Activated effector memory CD4-positive, alpha-beta T cell treated with anti-CD3 and anti-CD28 coated beads, Interleukin-2, amount 50 U/mL, for 16 hours (primary cell): ENCODE measurements around the gene ARL8B.
"Not testable (repeated sequence)": the region's sequence is repeated elsewhere in the genome, so short reads cannot be mapped to it uniquely, and the experiment has no call there.

ENCODE experiments used
- DNase-seq: peaks from one replicate; pipeline ENCODE4 v3.0.0-alpha.2; 2020

The ARL8B gene

DNA sequence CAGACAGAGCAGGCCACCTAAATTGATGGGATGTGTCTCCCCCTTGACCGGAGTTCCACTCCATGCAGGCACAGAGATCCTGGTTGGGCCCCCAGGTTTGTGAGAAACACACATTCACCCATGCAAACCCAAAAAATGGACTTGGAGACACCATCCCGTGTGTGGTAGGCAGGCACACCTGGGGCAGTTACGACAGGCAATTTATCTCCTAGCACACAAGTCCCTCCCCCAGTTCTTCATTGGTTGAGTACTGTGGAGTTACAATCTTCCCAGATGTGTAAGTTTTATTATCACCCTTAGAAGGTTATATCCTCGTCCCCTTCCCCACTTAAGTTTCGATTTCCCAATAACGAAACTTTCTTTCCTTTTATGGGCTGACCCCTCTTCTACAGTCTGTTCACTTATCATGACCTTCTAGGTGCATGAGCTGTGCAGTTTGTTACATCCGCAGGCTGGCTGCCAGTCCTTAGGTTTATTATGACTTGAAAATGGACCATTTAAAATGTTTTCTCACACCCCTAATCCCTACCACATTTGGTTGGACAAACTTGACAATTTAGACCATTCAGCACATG lies 27.3 kb downstream of the ARL8B start:
- DNase-seq = no peak

DNA sequence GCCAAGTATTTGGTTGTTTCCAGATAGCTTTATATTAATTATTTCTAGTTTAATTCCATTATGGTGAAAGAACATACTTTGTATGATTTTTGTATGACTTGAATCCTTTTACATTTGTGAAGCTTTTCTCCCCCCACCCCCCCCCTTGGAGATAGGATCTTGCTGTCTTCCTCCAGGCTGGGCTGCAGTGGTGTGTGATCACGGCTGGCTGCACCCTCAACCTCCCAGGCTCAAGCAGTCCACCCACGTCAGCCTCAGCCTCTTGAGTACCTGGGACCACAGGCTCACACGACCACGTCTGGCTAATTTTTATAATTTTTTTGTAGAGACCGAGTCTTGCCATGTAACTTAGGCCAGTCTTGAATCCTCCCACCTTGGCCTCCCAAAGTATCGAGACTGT lies 29.5 kb downstream of the ARL8B start:
- DNase-seq = no peak

DNA sequence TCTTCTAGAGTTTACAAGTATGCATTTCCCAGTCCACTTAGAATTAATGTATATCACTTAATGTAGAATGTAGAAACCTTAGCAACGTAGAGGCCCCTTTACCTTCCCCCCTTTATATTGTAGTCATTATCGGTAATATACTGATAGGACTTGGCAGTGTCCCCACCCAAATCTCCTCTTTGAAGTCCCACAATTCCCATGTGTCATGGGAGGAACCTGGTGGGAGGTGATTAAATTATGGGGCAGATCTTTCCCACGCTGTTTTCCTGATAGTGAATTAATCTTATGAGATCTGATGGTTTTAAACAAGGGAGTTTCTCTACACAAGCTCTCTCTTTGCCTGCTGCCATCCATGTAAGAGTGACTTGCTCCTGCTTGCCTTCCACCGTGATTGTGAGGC lies 31.0 kb downstream of the ARL8B start:
- no peak for DNase-seq

DNA sequence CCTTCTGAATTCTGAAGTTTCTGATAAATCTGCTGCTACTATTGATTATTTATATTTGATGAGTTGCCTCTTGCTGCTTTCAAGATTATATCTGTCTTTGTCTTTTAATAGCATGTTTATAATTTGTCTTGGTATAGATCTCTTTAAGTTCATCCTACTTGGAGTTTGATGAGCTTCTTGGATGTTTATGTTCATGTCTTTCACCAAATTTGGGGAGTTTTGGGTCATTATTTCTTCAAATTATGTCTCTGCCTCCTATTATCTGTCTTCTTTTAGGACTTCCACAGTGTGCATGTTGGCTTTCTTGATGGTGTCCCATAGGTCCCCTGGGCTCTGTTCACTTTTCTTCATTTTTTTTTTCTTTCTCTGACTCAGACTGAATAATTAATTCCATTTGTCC lies 33.1 kb downstream of the ARL8B start:
- DNase-seq = no peak

DNA sequence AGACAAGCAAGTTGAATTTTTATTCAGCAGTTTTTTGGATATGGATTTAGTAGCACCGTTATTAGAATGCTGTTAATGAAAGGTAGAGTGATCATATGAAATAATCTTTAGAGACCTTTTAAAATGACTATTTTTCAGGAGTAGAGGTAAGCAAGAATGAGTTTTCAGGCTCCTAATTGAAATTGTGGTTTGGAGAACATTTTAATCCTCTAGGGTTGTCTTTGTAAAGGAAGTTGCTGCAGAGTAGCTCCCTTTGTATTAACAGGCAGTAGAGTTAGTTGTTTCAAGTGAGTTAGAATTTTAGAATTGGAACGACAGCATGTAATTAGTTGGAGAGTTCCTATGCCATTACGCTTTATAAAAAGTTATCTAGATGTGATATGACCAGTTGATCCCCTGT lies 38.2 kb downstream of the ARL8B start:
- DNase-seq = no peak

DNA sequence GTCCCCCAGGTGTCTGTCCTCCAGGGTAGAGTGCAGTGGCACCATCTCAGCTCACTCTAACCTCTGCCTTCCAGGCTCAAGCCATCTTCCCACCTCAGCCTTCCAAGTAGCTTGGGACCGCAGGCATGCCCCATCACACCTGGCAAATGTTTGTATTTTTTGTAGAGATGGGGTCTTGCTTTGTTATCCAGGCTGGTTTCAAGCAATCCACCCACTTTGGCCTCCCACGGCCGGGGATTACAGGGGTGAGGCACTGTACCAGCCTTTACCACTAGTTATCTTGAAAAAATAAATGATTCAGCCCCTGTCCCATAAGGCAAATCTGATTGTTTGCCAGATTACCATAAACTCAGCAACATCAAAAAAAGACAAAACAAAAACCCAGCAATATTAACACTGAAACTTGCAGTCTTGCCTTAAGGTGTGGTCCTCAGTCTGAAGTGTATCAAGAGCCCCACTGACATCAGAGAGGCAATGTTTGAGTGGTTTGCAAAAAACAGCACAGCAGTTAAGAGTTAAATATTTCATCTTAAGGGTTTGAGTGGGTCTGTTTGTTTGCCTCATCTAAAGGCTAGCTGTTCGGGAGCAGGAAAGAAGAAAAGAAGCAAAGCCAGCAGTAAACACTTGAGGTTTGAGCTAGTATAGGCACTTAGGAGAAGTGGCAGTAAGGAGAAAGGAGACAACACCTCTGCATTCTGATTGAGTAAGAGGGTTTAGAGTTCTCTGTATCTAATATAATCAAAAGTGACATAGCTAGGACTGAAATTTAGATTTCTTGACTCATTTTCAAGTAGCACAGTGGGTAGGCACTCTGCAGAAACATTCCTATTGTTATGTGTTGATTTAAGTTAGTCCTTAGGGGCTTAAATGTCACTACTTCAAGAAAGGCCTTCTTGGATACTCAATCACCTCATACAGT lies 39.1 kb downstream of the ARL8B start:
- DNase-seq = no peak

DNA sequence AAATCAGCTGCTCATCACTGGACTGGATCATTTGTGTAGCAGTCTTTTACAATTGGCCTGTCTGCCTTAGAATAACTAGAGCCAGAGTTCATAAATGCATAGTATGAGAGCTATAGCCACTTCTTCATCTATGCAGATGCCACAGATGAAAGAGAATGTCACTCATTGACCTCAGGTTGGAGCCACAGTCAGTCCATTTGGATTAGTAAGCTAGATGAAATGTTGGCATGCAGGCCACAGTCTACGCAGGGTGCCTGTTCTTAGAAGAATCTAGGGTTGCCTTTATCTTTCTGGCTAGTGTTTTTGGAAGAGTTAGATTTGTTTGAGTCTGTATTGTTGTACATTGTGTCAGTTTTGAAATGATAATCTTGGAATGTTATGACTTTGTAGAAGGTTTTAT lies 40.0 kb downstream of the ARL8B start:
- DNase-seq = no peak

DNA sequence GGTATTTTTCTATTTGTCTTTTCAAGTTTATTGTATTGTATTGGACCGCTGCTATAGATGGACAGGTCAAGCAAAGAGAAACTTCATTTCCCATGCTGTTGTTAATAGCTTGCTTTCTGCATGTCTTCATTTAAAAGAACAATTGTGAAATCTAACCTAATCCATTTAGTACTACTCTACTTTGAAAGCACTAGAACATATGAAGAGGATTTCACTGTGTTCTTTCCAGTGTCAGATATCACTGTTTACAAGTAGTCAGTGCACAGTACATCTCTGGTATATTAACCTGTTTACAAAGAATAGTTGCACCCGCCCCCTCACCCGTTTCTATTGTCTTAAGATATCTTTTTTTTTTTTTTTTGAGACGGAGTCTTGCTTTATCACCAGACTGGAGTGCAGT lies 43.6 kb downstream of the ARL8B start:
- DNase-seq = no peak

DNA sequence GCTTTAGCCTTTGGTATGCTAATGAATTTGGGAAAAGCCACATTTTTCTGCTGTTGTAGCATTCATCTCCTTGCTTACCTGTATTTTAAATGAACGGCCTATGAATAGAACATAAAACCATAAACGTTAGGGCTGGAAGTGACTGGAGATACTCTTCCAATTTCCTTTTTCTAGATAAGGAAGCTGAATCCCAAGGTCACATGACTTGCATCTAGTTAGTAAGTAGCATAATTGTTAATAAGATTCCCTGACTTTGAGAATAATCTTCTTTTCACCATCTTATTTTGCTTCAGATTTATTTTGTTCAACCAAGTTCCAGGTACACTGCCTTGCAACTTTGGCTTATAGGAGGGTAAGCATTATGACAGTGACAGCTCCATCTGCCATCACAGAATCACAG lies 44.8 kb downstream of the ARL8B start:
- no peak for DNase-seq

DNA sequence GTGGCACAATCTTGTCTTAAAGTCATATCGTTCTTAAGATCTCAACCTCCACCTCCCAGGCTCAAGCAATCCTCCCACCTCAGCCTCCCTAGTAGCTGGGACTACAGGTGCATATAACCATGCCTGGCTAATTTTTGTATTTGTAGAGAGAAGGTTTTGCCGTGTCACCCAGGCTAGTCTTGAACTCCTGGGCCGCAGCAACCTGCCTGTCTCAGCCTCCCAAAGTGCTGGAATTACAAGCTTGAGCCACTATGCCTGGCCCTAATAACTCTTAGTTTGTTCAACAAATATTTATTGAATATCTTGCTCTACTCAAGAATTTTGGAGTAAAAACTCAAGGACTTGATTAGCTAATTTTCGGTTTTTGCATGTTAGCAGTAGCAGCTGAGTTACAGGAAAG lies 46.0 kb downstream of the ARL8B start:
- no peak for DNase-seq

DNA sequence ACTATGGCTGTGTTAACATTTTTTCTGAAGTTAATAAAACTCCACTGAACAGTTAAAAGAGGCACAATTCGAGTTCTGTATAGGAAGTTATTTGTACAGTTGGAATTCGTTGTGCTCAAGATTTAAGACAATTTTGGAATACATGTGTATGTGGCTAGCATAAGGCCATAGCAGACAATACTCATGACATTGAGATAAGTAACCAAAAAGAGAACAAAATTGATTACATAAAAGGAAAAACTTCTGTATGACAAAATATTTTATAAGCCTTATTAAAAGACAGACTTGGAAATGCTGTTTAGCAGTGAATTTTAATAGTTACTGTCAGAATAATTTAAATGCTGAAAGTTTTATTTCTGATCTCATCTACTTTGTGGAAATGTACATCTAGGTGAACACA lies 47.7 kb downstream of the ARL8B start:
- no peak for DNase-seq

DNA sequence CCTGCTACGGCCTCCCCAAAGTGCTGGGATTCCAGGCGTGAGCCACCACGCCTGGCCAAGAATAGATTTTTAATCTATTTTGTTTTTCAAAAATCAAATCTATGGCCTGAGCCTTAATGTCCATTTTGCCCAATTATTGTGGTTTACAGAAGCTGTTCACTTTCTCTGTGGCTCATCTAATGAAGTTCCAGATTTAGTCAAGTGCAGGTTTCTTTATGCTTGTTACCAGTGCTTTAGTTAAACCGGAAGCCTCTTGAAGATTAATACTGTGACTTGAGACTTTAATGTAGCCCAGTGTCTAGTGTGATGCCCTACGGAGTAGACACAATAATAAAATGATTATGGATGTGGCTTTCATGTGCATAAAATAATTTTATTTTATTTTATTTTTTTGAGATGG lies 48.9 kb downstream of the ARL8B start:
- DNase-seq = no peak

DNA sequence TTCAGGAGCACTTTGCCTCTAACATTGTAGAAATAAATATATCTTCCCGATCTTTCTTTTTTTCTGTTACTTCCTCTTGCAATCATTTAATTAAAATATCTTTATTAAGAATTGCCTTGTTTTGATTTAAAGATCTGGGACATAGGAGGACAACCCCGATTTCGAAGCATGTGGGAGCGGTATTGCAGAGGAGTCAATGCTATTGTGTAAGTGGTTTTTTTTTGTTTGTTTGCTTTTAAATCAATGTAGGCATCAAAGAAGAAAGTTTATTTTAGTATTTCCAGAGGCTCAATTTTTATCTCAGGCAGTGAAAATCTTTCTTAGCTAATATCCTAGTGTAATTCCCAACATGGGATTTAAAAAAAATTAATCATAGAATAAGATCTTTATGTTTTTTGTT lies 49.9 kb downstream of the ARL8B start:
- no peak for DNase-seq

DNA sequence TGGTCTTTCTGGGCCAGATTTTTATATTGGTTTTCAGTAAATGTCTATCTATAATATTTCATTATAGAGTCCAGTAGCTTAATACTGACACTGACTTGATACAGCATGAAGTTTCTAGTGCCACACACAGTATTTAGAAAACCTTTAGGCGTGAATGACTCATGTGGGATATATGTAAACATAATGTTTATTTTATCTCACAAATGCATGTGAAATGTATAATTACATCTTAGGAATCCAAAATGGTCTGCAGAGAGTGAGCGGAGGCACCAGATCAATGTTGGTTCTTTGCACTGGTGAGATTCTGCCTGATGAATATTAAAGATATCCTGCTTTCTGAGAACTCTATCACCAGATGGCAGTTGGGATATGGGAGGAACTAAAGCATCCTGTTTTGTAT lies 56.9 kb downstream of the ARL8B start:
- DNase-seq = not testable (repeated sequence)

DNA sequence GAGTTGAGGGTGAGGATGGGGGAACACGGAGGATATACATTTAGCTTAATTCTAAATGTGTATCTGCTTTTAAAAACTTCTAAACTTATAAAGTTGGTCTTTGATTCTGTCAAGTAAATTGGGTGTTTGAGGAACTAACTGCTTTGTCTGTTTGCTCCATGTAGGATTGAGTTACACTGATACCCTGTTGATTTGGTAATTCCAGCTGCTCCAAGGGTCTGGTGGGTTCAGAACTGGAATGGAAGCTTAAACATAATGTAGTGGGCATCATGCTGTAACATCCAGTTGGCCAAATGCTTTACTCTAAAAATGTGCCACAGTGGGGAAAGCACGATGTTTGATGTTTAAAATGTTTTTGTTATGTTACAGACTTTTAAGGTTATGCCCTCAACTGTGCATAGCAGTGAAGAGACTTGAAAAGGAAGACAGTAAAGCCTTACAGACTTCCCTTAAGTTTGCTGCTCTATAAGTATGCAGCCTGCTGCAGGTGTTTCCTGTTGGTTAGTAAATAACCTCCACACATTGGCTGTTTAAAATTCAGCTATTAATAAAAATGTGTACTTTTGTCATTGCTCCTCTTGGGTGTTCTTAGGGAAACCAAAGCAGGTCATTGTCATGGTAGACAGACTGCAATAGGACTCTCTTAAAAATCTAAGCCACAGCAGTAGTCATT lies 59.5 kb downstream of the ARL8B start:
- no peak for DNase-seq

DNA sequence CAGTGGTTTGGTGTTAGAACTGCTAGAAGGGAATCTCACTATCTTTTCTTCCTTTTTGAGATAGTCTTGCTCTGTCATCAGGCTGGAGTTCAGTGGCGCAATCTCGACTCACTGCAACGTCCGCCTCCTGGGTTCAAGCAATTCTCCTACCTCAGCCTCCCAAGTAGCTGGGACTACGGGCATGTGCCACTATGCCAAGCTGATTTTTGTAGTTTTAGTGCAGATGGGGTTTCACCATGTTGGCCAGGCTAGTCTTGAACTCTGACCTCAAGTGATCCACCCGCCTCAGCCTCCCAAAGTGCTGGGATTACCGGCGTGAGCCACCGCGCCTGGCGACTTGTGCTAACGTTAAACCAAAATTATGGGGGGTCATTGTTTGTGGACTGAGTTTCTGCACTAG lies 61.6 kb downstream of the ARL8B start:
- not testable (repeated sequence) for DNase-seq

DNA sequence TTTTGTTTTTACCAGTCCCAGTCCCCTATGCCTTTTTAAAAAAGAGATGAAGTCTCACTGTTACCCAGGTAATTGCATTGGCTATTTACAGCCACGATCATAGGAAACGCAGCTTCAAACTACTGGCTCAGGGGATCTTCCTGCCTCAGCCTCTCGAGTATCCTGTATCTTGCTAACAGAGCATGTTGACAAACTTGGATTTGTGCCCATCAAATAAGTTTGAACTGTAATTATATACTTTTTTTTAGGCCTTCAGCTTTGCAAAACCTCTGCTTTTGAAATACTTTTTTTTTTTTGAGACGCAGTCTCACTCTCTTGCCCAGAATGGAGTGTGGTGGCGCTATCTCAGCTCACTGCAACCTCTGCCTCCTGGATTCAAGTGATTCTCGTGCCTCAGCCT lies 62.4 kb downstream of the ARL8B start:
- no peak for DNase-seq

DNA sequence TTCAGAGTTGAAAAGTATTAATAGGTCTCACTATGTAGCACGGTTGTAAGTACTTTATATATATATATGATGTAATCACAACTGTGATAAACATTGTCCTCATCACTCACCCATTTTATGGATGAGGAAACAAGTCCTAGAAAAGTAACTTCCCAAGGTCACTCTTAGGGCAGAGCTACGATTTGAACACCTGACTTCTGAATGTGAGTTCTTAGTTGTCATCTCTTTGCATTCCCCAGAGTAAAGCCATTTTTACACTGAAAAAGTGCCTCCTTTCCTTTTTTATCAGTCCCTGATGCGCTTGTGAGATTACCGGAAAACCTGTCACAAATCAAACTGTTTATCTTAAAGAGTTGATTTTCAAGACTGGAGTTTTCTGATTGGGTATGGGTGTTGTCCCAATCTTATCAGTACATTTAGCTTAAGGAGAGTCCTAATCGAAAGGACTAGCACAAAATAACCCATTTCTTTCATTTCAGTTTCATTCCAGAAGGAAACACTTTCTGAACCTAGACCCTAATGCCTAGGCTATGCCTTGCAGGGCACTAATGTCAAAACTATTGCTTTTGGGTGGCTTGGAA lies 63.1 kb downstream of the ARL8B start:
- DNase-seq = no peak

DNA sequence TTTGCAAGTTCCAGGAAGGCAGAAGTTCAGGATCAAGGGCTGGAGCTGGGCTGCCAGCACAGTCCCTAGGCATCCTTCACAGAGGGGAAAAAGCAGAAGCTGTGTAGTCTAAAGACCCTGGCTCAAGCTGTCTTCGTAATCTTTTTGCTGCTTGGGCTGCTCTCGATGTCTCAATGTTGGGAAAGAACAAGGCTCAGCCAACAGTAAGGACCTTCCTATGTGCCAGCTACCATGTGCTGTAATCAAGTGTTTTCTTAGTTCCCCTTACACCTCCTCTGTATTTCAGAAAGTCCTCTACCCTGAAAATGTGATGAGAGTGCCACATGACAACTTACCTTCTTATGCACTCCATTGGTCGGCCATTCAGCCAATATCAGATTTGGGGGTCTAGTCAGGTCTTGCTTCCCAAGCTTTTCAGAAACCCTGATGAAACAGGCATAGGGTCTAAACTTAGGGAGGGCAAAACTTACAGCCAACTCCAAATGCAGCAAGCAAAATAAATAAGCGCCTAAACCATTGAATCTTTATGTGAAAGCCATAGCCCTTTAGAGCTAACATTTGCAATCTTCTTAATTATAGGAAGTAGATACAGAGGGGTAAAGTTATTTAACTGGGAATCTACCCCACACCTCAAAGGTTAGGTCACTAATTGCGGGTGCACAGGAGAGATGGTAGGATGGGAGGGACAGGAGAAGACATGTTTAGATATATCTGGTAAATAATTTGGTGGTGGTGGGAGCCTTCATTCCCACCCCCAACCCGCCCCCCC lies 64.2 kb downstream of the ARL8B start:
- DNase-seq = no peak

DNA sequence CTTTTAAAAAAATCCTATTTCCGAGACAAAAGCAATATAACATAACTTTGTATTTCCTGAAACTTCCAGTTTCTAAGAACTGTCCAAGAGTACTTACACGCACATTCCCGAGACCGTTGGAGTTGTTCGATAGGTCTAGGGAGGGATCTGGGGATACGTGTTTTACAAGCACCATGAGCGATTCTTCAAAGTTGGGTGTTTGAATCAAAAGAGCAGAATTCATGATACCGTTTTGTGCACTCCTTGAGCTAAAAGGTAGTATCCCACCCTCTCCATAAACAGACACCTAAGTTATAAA lies 64.7 kb downstream of the ARL8B start:
- DNase-seq = no peak

DNA sequence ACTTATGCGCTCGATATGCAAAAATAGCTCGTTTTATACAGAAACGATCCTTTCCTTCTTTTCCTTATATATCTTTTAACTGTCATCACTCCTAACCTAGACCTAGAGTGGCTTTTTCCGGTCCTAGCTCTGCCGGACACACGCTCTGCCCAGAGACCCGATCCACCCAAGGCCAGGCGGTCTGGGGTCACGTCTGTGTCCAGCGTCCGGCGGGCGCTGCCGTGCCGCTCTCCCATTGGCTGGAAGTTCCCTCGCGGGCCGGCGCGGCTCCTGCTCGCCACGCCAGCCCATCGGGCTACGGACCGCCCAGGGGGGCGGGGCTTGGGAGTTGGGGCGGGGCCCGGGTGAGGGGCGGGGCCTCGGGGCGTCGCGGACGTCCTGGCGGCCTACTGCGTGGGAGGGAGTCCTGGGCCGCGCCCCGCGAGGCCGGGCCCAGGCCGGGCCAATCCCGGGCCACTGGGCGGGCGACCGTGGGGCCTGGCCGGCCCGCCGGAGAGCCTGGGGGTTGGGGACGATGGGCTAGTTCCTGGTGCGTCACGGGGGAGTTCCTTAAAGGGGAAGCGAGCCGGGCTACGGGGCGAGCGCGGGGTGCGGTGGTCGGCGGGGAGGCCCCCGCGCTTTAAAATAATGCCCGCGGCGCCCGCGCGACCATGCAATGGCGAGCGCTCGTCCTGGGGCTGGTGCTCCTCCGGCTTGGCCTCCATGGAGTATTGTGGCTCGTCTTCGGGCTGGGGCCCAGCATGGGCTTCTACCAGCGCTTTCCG lies 65.2 kb downstream of the ARL8B start, which contains the start of gene EDEM1:
EDEM1 (plus strand) TSS at position 552 of the 764 bp plus-strand sequence; CDS start at position 651, 99 bp downstream.
- DNase-seq = peak; percentile 98

DNA sequence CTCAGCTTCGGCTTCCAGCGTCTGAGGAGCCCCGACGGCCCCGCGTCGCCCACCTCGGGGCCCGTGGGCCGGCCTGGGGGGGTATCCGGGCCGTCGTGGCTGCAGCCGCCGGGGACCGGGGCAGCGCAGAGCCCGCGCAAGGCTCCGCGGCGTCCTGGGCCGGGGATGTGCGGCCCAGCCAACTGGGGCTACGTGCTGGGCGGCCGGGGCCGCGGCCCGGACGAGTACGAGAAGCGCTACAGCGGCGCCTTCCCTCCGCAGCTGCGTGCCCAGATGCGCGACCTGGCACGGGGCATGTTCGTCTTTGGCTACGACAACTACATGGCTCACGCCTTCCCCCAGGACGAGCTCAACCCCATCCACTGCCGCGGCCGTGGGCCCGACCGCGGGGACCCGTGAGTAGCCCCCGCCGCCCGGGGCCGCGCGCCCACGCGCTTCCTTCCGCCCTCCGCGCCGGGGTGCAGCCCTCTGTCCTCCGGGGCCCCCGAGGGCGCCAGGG lies 65.9 kb downstream of the ARL8B start:
- DNase-seq = peak; percentile 85
